ENCODE data around the gene WDR41.
"Not testable (repeated sequence)": the region's sequence is repeated elsewhere in the genome, so short reads cannot be mapped to it uniquely, and the experiment has no call there.

The WDR41 gene, protein sequence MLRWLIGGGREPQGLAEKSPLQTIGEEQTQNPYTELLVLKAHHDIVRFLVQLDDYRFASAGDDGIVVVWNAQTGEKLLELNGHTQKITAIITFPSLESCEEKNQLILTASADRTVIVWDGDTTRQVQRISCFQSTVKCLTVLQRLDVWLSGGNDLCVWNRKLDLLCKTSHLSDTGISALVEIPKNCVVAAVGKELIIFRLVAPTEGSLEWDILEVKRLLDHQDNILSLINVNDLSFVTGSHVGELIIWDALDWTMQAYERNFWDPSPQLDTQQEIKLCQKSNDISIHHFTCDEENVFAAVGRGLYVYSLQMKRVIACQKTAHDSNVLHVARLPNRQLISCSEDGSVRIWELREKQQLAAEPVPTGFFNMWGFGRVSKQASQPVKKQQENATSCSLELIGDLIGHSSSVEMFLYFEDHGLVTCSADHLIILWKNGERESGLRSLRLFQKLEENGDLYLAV

DNA sequence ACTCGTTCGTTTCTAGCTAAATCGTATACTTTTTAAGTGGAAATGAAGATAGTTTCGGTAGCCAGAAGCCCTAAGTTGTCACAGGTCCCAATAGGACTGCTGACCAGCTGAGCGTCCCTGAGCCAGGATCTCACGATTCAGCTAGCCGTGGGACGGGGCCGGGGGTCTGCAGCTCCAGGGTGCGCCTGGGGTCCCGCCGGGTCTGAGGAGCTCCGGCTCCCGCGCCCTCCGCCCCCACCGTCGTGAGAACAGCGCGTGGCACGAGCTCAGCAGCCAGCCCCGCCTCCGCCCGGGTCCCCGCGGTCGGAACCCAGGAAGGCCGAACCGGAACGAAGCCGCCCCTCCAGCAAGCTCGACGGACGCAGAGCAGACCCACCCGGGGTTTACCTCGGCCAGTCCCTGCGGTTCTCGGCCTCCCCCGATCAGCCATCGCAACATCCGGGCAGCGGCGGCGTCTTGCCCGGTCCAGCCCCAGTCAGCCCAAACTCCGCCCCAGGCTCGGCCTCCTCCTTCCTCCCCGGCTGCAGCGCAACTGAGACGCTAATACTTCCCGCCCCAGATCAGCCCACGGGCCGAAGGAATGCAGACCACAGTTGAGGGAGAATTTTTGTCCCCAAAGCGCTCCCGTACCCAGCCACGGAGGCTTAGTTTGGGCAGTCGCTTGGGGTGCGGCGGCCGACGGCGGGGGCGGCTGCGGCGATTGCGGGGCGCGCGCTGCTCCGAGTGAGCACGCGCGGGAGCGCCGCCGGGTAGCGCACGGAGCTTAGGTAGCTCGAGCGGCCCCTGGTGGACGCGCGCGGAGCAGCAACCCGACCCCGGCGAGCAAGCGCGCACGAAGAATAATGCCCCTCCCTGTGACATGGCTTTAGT lies at the start of gene WDR41:
Gene WDR41 (minus strand): TSS at position 534 of the 870 bp plus-strand sequence. CDS start 96 bp downstream, at position 438.
- DNase-seq (ENCODE audit: low spot score): peak; percentile 92

DNA sequence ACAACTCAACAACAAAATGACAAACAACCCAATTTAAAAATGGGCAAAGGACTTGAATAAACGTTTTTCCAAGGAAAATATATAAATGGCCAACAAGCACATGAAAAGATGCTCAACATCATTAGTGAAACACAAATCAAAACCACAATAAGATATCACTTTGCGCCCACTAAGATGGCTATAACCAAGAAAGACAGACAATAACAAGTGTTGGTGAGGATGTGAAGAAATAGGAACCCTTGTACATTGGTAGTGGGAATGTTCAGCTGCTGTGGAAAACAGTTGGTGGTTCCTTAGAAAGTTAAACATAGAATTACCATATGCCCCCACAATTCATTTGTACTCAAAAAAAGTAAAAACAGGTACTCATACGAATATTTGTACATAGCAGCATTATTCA lies 39.2 kb upstream of the WDR41 start:
- no peak for DNase-seq (ENCODE audit: low spot score)

DNA sequence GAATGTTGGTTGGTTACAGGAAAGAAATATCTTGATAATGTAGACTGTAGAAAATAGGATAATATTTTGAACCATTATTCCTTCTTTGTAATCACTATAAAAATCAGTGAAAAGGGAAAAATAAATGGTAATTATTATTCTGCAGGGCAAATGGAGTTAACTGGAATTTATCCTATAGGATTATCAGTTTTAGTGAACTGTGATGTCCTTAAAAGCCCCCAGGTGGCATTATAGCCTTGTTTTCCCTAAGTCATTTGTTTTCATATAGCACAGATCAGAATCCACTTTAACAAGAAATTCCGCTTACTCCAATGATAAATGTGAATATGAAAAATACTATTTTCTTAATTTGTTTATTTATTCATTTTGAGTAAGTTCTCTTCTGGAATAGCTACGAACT lies 26.2 kb upstream of the WDR41 start:
- peak; percentile 24 for DNase-seq (ENCODE audit: low spot score)

DNA sequence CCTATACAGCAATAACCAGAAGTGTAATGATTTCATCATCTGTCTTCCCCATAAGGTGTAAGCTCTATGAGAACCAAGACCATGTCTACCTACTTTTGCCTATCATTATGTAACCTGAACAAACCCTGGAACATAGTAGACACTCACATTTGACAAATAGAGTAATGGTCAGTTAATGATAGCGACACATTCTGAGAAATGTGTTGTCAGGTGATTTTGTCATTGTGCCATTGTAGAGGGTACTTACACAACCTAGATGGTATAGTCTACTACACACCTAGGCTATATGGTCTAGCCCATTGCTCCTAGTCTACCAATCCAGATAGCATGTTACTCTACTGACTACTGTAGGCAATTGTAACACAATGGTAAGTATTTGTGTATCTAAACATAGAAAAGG lies 22.3 kb upstream of the WDR41 start:
- DNase-seq (ENCODE audit: low spot score): no peak

DNA sequence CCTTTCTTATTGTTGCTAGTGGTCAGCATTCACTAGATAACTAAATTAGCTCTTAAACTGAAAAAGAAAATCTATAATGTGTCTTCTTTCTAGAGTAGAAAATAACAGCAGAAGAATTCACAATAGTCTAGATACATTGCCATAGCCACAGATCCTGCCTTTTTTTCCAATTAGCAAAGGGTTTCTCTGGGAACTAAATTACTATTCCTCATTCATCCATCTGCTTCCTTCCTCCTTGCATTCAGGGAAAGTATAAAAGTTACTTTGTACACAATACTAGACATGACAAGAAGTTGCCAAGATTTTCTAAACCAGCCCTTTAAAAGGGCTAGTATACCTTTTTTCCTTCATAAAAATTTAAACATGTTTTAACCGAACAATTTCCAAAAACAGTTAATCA lies 21.2 kb upstream of the WDR41 start:
- DNase-seq (ENCODE audit: low spot score): no peak

DNA sequence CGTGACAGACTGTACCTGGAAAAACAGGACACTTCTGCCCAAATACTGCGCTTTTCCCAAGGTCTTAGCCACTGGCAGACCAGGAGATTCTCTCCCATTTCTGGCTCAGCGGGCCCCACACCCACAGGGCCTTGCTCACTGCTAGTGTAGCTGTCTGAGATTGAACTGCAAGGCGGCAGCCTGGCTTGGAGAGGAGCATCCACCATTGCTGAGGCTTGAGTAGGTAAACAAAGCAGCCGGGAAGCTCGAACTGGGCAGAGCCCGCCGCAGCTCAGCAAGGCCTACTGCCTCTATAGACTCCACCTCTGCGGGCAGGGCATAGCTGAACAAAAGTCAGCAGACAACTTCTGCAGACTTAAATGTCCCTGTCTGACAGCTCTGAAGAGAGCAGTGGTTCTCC lies 9.0 kb upstream of the WDR41 start:
- DNase-seq (ENCODE audit: low spot score): not testable (repeated sequence)

DNA sequence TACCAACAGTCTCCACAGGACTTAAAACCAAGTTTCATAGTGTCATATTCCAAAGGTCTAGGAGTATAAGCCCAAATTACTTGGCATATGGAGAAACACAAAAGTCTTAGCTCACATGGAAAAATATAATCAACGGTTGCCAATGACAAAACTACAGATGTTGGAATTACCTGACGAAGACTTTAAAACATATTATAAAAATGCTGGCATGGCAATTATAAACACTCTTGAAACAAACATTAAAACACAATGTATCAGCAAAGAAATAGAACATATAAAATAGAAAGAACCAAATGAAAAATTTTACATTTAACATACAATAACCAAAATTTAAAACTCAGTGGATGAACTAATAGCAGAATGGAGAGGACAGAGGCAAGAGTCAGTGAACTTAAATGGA lies 7.9 kb upstream of the WDR41 start:
- no peak for DNase-seq (ENCODE audit: low spot score)

DNA sequence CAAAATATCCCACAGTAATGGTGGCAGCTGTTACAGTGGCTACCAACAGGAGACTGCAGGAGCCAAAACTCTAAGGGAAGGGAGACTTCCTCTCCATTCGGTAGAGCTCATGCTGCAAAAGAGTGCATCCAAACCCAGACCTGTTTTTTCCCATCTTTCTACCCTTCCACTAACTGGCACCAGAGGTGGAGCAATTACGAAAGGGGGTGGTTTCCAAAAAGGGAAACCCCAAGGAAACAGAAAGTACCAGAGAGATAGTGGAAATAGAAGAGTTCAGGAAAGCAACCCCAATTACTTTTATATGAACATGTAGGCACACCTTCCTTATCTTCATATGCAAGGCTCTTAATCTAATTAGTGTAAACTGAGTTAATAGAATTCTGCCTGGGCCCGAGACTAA lies 7.3 kb upstream of the WDR41 start:
- no peak for DNase-seq (ENCODE audit: low spot score)

DNA sequence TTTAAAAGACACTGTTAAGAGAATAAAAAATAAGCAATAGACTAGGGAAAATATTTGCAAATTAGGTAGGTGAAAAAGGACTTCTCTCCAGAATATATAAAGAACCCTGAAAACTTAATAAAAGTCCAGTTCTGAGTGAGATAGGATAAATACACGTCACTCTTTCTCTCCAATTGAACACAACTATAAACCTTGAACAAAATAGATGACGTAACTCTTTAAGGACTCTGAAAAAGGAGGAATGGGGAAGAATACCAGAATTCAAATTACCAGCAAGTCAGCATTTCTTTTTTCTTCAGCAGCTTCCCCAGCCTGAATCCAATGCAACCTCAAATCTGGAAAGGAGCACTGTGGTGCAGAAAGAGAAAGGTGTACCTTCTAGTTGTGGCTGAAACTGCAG lies 6.8 kb upstream of the WDR41 start:
- no peak for DNase-seq (ENCODE audit: low spot score)

DNA sequence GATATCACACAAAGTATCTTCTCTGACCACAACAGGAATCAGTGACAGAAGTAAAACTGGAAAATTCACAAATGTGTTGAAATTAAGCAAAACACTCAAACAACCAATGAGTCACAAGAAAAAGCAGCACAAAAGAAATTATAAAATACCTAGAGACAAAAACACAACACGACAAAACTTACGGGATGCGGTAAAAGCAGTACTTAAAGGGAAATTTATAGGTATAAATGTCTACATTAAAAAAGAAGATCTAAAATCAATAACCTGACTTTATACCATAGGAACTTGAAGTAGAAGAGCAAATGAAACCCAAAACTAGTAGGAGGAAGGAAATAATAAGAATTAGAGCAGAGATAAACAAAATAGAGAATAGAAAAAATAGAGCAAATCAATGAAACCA lies 2.8 kb upstream of the WDR41 start:
- no peak for DNase-seq (ENCODE audit: low spot score)

DNA sequence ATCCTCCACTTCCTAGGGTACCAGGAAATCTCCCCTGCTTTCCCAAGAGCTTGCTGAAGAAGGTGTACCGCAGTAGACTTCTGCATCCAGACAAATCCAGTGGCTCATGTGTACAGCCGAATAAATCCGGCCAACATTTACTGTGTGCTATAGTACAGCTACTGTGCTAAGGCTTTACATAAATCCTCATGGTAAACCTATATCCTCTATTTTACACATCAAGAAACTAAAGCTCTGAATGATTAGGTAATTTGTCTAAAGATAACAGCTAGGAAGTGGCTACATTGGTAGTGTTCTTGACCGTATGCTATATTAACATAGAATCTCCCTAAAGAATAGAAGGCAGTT lies 511 bp upstream of the WDR41 start:
- no peak for DNase-seq (ENCODE audit: low spot score)

DNA sequence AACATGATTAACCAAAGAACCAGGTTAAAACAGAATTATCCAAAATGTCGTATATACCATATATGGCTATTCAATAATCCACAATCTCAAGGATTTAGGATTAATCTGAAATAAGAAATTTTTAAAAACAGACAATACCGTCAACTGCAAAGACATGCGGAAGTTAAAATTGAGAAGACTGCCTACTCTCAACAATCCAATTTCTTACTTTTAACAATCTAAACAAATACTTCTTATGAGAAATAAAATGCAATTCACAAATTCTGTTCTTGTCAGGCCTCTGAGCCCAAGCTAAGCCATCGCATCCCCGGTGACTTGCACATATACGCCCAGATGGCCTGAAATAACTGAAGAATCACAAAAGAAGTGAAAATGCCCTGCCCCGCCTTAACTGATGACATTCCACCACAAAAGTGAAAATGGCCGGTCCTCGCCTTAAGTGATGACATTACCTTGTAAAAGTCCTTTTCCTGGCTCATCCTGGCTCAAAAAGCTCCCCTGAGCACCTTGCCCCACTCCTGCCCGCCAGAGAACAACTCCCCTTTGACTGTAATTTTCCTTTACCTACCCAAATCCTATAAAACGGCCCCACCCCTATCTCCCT lies 1.3 kb downstream of the WDR41 start:
- DNase-seq (ENCODE audit: low spot score): not testable (repeated sequence)

DNA sequence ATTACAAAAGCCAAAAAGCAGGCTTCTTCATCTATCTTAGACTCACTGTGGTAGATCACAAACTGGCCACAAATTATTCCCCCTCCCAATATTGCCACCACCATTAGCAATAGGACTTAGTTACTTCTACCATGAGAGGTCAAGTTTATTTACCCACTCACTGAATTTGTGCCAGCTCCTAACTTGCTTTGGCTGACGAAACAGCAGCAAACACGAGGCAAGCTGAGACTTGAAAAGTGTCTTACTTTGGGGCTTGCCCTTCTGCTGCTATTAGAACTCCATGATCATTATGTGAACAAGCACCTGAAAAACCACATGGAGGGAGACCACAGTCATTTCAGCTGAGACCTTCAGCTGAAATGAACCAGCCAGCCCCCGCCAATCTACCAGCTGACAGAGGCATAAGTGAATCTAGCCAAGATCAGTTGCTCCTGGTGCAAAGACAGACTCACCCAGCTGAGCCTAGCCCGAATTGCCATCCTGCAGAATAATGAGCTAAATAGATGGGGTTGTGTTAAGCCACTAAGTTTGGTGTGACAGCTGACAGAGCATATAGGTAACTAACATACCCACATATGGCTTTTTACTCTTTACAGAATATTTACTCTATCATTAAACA lies 5.7 kb downstream of the WDR41 start:
- no peak for DNase-seq (ENCODE audit: low spot score)

DNA sequence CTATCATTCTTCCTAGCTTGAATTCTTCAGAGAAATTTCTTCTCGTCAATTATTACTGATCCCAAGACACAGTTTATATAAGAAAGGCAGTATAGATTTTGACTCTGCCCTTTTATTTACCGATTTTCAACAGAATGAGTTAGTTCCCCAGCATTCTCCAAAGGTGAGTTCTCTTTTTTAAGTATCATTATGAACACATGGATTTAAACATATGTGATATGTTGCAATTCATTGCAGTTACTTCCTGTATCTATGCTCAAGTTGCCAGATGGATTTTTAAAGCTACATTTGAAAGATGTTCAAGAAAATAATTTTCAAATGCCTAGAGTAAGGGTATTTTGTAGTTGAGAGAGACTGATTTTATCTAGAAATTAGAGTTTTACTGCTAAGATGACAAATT lies 8.4 kb downstream of the WDR41 start:
- DNase-seq (ENCODE audit: low spot score): no peak

DNA sequence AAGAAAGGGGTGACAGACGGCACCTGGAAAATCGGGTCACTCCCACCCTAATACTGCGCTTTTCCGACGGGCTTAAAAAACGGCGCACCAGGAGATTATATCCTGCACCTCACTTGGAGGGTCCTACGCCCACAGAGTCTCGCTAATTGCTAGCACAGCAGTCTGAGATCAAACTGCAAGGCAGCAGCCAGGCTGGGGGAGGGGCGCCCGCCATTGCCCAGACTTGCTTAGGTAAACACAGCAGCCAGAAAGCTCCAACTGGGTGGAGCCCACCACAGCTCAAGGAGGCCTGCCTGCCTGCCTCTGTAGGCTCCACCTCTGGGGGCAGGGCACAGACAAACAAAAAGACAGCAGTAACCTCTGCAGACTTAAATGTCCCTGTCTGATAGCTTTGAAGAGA lies 17.1 kb downstream of the WDR41 start:
- DNase-seq (ENCODE audit: low spot score): not testable (repeated sequence)

DNA sequence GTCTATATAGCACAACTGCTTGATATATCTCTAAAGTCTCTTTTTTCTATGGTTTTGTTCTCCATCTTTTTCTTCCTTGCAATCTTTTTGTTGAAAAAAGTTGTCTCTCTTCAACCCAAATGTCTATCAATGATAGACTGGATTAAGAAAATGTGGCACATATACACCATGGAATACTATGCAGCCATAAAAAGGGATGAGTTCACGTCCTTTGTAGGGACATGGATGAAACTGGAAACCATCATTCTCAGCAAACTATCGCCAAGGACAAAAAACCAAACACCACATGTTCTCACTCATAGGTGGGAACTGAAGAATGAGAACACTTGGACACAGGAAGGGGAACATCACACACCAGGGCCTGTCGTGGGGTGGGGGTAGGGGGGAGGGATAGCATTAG lies 23.2 kb downstream of the WDR41 start:
- DNase-seq (ENCODE audit: low spot score): not testable (repeated sequence)

DNA sequence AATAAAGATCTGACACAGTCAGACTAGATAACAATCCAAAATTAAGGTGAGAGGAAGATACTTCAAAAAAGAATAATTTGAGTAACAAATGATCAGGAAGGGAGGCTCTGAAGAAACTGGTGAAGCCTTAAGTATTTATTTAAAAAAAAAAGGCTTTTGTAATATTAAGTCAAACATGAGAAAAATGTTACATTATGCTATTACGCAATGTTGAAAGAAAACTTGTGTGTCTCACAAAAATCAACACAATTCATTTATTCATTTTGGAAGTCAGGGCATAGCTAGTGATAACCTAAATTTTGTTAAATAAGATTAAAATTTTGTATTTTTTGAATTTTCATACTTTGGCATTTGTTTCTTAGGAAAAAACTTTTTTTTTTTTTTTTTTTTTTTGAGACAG lies 28.2 kb downstream of the WDR41 start:
- DNase-seq (ENCODE audit: low spot score): no peak

DNA sequence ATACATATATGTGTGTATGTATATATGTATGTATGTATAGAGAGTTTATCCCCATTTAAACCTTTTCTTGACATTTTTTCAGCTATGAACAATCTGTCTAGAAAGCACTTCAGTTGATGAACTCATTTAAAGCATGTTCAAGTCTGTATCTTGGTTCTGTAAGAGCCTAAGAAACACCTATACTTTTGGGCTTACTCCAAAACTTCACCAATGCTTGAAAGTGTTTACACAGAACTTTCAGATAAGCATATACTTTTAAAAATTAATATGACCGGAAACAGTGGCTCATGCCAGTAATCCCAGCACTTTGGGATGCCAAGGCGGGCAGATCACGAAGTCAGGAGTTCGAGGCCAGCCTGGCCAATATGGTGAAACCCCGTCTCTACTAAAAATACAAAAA lies 30.8 kb downstream of the WDR41 start:
- DNase-seq (ENCODE audit: low spot score): no peak

DNA sequence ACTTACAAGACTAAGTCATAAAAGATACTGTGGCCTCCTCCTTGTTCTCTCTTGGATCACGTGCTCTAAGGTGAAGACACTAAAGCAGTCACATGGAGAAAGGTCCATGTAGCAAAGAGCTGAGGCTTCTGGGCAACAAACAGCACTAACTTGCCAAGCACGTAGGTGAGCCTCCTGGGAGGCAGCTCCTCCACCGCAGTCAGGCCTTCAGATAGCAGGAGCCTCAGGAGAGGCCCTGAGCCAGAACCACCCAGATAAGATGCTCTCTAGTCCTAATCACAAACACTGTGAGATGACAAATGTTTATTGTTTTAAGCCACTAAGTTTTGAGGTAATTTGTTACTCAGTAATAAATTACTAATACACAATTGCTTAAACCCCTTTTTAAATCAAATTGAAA lies 38.0 kb downstream of the WDR41 start:
- DNase-seq (ENCODE audit: low spot score): no peak

DNA sequence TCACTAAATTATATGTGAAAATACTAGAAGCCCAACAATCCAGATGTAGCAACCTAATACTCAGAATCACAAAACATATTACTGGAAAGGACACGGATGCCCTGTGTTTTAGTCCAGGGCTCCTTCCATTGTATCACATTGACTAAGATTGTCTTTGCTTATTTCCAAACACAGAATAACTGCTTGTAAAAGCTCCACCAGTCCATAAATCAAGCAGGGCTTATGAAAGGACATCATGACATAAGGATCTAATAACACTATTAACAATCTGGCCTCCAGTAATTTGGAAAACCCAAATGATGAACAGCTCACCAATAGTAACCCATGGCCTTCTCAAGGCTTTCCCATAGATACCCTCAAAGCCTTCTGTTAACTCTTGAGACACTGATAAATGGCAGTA lies 39.8 kb downstream of the WDR41 start:
- no peak for DNase-seq (ENCODE audit: low spot score)

DNA sequence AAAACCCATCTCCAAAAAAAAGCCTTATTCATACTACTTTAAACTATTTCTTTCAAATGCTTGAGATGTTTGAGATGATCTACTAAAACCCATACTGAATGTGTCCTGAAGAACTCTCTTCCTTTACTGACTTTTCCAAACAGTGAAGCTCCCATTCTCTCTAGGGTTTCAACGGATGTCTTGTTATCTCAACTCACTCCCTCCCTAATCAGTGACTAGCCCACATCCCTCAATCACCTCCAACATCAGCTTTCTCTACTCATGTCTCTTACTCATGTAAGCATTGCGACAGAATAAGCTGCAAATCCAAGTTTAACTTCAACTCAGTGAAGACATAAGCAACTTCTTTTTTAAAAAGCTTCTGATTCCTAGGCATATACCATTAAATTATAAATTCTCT lies 42.1 kb downstream of the WDR41 start:
- no peak for DNase-seq (ENCODE audit: low spot score)

DNA sequence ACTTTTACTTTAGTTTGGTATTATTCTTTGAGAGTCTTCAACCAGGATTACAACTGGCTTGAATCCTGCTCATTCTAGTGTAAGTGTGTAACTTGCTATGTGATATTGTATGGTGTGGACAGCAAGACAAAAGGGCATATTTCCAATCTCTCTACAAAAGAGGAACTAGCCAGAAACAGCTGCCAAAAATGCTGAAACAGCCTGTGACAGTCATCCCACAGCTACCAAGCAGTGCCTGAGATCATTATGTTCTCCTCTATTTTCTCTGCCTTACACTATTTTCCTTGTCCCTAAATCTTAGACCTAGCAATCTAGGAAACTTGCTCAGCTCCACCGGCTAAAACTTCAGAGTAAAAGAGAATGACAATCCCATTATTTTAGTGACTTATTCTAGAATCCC lies 42.8 kb downstream of the WDR41 start:
- DNase-seq (ENCODE audit: low spot score): no peak

All from LoVo (cell line).